GM12872 (cell line): ENCODE results near the gene HOXB3.

Source experiments
- TF ChIP-seq, protein P1 (sequence below): IDR thresholded peaks from 3 replicates; pipeline ENCODE4 v1.5.1; 2011; ENCODE audit warnings: low read depth, mild to moderate bottlenecking, low read length, moderate library complexity; ENCODE audit not compliant: insufficient read depth

The HOXB3 gene

DNA sequence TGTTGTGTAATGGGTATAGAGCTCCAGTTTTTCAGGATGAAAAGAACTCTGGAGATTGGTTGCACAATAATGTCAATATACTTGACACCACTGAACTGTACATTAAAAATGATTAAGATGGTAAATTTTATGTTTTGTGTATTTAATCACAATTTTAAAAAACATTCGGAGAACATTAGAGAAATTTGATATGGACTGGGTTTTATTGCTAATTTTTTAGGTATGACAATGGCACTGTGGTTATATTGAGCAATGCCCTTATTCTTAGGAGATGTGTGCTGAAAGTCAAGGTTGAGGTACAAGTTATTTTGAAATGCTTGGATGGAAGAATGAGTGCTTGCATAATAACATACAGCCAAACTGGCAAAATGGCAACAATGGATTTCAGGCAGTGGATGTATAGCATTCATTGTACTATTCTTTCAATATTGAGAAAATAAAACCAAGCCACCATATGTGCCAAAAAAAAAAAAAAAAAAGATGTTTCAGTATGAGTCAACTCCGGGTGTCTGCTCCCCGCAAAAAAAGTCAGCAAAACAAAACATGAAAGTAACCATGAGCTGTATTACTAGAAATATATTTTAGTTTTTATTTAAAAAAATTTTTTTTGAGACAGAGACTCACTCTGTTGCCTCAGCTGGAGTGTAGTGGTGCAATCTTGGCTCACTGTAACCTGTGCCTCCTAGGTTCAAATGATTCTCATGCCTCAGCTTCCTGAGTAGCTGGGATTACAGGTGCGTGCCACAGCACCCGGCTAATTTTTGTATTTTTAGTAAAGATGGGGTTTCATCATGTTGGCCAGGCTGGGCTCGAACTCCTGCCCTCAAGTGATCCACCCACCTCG, 79.1 kb downstream of the HOXB3 start:
- TF ChIP-seq, protein P1, sequence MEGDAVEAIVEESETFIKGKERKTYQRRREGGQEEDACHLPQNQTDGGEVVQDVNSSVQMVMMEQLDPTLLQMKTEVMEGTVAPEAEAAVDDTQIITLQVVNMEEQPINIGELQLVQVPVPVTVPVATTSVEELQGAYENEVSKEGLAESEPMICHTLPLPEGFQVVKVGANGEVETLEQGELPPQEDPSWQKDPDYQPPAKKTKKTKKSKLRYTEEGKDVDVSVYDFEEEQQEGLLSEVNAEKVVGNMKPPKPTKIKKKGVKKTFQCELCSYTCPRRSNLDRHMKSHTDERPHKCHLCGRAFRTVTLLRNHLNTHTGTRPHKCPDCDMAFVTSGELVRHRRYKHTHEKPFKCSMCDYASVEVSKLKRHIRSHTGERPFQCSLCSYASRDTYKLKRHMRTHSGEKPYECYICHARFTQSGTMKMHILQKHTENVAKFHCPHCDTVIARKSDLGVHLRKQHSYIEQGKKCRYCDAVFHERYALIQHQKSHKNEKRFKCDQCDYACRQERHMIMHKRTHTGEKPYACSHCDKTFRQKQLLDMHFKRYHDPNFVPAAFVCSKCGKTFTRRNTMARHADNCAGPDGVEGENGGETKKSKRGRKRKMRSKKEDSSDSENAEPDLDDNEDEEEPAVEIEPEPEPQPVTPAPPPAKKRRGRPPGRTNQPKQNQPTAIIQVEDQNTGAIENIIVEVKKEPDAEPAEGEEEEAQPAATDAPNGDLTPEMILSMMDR = no peak

DNA sequence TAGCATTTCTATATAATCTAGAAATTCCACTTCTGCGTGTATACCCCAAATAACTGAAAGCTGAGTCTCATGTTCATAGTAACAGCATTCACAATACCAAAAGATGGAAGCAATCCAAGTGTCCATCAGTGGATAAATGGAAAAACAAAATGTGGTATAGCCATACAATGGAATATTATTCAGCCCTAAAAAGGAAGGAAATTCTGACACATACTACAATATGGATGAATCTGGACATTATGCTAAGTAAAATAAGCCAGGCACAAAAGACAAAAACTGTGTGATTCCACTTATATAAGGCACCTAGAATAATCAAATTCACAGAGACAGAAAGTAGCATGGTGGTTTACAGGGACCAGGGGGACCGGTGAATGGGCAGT, 79.7 kb downstream of the HOXB3 start:
- TF ChIP-seq, protein P1 = no peak

DNA sequence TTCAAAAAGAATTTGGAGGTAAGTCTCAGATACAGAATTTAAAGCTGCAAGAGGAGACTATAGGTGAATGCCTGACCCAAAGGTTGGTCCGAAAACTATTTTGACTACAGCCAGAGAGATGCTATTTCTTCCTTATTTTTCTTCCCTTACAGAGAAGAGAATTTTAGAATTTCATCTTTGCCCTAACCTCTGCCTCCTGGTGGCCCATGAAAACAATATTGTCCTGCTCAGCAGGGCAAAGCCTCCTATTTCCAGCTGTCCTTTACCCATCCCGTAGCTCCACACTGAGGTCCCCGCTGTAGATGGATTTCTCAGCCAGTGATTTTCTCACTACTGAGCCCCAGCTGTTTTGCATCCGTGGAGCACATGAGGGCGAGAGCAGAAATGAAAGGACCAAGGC, 83.8 kb downstream of the HOXB3 start:
- TF ChIP-seq, protein P1 = 0 out of 3 replicates have a peak, but pooled peaks have one; percentile 24

DNA sequence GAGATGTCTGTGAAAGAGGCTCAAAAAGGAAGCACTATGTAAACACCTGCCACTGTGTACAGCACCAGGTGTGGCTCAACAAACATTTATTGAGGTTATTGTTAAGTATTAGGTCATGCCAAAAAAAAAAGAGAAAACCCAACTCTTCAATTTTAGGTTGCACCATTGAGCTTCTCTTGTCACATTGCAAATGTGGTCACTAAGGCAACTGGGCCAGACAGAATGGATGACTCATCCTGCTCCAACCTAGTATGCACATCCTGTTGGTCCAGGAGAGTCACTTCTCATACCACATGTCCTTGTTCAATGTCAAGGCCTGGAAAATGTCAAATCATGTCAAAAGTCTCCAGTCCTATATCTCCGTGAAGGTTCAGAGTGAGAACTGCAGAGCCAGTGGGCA, 84.3 kb downstream of the HOXB3 start:
- TF ChIP-seq, protein P1 = no peak

DNA sequence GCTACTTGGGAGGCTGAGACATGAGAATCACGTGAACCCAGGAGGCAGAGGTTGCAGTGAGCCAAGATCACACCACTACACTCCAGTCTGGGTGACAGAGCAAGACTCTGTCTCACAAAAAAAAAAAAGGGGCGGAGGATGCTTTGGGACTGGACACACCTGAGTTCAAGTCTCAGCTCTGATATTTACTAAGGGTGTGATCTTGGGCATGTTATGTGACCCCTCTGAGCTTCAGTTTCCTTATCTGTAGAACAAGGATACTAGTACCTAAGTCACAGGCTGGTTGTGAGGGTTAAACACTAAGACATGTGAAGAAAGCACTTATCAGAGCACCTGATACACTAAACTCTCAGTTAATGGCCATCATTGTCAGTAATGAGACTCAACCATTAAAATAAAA, 85.1 kb downstream of the HOXB3 start:
- TF ChIP-seq, protein P1 = no peak

DNA sequence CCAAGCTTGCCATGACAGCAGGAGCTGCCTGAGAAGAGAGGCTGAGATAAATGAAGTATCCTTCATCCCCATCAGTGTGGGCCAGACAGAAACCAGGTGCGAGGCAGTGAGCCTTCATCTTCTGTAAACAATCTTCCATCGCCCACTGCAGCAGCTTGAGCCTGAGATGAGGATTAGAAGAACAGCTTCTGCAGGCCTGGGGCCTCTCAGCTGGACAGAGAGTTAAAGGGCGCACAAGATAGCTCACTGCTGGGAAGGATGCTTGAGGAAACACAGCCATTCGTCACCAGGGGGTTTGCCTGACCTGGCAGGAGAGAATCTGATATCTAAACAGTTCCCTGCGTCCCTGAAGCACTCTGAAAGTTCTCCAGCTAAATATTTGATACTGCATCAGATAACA, 86.3 kb downstream of the HOXB3 start:
- TF ChIP-seq, protein P1 = no peak

DNA sequence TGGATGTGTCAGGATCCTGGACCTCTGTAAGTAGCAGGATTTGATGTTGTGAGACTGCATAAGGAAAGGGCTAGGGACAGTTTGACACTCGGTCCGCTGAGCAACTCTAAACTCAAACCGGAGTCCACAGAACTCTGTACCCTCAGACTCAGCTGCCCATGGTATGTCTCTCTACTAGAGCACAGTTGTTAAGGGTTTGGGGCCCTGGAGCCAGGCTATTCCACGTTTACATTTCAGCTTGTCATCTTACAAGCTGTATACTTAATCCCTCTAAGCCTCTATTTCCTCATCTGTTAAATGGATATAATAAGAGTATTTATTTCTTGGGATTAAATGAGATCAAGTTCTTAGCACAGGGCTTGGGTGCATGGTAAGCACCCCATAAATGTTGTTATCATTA, 87.1 kb downstream of the HOXB3 start:
- TF ChIP-seq, protein P1 = no peak
